Parathyroid adenoma (tissue), 2 donors: ENCODE measurements around the gene EME1.

ENCODE experiments used
- H2AFZ ChIP-seq: fragments of 300-600 bp; sonication (generic); one replicate; pipeline ENCODE4 v1.7.0; 2017; ENCODE audit warnings: antibody characterized with exemption, mild to moderate bottlenecking
- H3K27ac ChIP-seq: fragments of 300-600 bp; sonication (generic); one replicate; pipeline ENCODE4 v1.7.0; 2017
- H3K27me3 ChIP-seq: fragments of 300-600 bp; sonication (generic); one replicate; pipeline ENCODE4 v1.7.0; 2017; ENCODE audit warnings: low read length; ENCODE audit not compliant: control insufficient read depth, insufficient read depth
- H3K36me3 ChIP-seq: fragments of 300-600 bp; sonication (generic); one replicate; pipeline ENCODE4 v1.7.0; 2017; ENCODE audit warnings: low read length; ENCODE audit not compliant: control insufficient read depth, insufficient read depth
- H3K4me1 ChIP-seq: fragments of 300-600 bp; sonication (generic); one replicate; pipeline ENCODE4 v1.7.0; 2017; ENCODE audit warnings: control low read depth
- H3K4me2 ChIP-seq: fragments of 300-600 bp; sonication (generic); one replicate; pipeline ENCODE4 v1.7.0; 2017; ENCODE audit warnings: low read length
- H3K4me3 ChIP-seq: fragments of 300-600 bp; sonication (generic); one replicate; pipeline ENCODE4 v1.7.0; 2017; ENCODE audit warnings: low read depth, low read length
- H3K79me2 ChIP-seq: fragments of 300-600 bp; sonication (generic); one replicate; pipeline ENCODE4 v1.7.0; 2017; ENCODE audit warnings: control low read depth
- H3K9ac ChIP-seq: fragments of 300-600 bp; sonication (generic); one replicate; pipeline ENCODE4 v1.7.0; 2017; ENCODE audit warnings: mild to moderate bottlenecking
- H3K9me3 ChIP-seq: fragments of 300-600 bp; sonication (generic); one replicate; pipeline ENCODE4 v1.7.0; 2017; ENCODE audit warnings: low read length; ENCODE audit not compliant: control insufficient read depth
- TF ChIP-seq, protein P1 (sequence below): fragments of 300-600 bp; sonication (generic); IDR thresholded peaks from one replicate; pipeline ENCODE4 v1.7.0; 2017; ENCODE audit warnings: antibody characterized with exemption, mild to moderate bottlenecking
- donor health status: primary hyperparathyroidism.

Gene EME1

GRCh38 chr17:50389534-50389933 lies 16.5 kb downstream of the EME1 start:
- Histone ChIP-seq H2AFZ (no peak overlapping the region), H3K4me1 (no peaks in the 10 kb centered on the region), H3K27ac (no peak overlapping the region), H3K4me2 (no peak overlapping the region), H3K79me2 (no peaks in the 10 kb centered on the region), H3K4me3 (no peak overlapping the region), H3K9ac (no peak overlapping the region), H3K27me3 (no peaks in the 10 kb centered on the region), H3K9me3 (no peaks in the 10 kb centered on the region), H3K36me3 (no peaks in the 10 kb centered on the region)
- TF ChIP-seq, protein P1, sequence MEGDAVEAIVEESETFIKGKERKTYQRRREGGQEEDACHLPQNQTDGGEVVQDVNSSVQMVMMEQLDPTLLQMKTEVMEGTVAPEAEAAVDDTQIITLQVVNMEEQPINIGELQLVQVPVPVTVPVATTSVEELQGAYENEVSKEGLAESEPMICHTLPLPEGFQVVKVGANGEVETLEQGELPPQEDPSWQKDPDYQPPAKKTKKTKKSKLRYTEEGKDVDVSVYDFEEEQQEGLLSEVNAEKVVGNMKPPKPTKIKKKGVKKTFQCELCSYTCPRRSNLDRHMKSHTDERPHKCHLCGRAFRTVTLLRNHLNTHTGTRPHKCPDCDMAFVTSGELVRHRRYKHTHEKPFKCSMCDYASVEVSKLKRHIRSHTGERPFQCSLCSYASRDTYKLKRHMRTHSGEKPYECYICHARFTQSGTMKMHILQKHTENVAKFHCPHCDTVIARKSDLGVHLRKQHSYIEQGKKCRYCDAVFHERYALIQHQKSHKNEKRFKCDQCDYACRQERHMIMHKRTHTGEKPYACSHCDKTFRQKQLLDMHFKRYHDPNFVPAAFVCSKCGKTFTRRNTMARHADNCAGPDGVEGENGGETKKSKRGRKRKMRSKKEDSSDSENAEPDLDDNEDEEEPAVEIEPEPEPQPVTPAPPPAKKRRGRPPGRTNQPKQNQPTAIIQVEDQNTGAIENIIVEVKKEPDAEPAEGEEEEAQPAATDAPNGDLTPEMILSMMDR, result no peak

DNA sequence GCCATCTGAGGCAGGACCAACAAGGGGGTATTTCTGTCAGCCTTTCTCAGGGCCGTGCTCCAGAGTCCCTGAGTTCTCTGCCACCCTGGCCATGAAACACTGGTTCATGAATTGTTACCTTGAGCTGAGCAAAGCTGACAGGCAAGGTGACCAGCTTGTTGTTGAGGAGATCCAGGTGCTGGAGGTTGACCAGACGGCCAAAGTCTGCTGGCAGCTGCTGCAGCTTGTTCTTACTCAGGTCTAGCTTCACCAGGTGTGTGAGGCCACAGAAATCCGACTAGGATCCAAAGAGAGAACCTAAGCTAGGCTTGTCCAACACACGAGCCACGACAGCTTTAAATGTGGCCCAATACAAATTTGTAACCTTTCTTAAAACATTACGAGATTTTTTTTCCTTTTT lies 19.6 kb downstream of the EME1 start:
- Histone ChIP-seq H3K36me3 (no peaks in the 10 kb centered on the region), H3K79me2 (peaks cover 9% of the 10 kb centered on the region), H3K4me2 (no peak overlapping the region), H3K9ac (no peak overlapping the region), H3K4me1 (peaks cover 3% of the 10 kb centered on the region), H3K27ac (no peak overlapping the region), H2AFZ (no peak overlapping the region), H3K9me3 (no peaks in the 10 kb centered on the region), H3K4me3 (no peak overlapping the region), H3K27me3 (no peaks in the 10 kb centered on the region)
- TF ChIP-seq, protein P1, result no peak

DNA sequence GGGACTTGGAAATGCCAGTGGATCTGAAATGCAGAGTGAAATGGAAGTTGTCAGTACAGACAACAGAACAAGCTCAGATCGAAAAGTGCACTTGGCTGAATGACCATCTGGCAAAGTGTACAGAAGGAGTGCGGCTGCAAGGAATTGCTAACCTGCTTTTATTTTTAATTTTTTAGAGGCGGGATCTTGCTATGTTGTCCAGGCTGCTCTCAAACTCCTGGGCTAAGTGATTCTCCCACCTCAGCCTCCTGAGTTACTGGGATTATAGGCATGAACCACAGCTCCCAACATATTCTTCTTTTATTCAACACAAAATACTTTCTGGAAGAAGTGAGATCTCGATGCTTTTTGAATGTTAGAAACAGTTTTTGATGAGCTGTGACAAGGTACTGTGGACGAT lies 20.7 kb downstream of the EME1 start:
- Histone ChIP-seq H3K4me2 (no peak overlapping the region), H3K27me3 (no peaks in the 10 kb centered on the region), H3K4me3 (no peak overlapping the region), H3K9ac (no peak overlapping the region), H3K36me3 (no peaks in the 10 kb centered on the region), H3K9me3 (no peaks in the 10 kb centered on the region), H2AFZ (no peak overlapping the region), H3K4me1 (peaks cover 3% of the 10 kb centered on the region), H3K79me2 (peaks cover 12% of the 10 kb centered on the region), H3K27ac (no peak overlapping the region)
- TF ChIP-seq, protein P1, result no peak

DNA sequence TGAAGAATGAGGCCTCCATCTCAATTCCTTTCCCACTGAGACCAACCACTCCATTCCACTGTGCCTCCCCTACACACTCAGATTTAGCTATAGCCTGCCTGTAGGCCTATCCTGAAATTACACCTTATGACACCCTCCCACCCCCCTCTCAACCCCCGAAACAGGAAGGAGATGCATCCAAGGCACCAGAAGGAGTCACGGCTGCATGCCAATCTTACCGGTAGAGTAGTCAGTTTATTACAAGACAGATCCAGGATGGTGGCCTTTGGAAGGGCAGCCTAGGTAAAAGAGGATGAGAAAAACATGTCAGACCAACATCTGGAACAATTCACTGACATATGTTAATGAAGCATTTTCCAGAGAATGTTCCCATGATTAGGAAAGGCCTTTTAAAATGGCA lies 21.7 kb downstream of the EME1 start:
- TF ChIP-seq, protein P1, result no peak
- H3K36me3 ChIP-seq, result no peaks in the 10 kb centered on the region
- no peaks in the 10 kb centered on the region for H3K9me3 ChIP-seq
- no peak overlapping the region for H3K4me2 ChIP-seq
- peaks cover 12% of the 10 kb centered on the region for H3K79me2 ChIP-seq
- peaks cover 3% of the 10 kb centered on the region for H3K4me1 ChIP-seq
- no peak overlapping the region for H3K27ac ChIP-seq
- H3K4me3 ChIP-seq, result no peak overlapping the region
- no peaks in the 10 kb centered on the region for H3K27me3 ChIP-seq
- H3K9ac ChIP-seq, result no peak overlapping the region
- no peak overlapping the region for H2AFZ ChIP-seq

DNA sequence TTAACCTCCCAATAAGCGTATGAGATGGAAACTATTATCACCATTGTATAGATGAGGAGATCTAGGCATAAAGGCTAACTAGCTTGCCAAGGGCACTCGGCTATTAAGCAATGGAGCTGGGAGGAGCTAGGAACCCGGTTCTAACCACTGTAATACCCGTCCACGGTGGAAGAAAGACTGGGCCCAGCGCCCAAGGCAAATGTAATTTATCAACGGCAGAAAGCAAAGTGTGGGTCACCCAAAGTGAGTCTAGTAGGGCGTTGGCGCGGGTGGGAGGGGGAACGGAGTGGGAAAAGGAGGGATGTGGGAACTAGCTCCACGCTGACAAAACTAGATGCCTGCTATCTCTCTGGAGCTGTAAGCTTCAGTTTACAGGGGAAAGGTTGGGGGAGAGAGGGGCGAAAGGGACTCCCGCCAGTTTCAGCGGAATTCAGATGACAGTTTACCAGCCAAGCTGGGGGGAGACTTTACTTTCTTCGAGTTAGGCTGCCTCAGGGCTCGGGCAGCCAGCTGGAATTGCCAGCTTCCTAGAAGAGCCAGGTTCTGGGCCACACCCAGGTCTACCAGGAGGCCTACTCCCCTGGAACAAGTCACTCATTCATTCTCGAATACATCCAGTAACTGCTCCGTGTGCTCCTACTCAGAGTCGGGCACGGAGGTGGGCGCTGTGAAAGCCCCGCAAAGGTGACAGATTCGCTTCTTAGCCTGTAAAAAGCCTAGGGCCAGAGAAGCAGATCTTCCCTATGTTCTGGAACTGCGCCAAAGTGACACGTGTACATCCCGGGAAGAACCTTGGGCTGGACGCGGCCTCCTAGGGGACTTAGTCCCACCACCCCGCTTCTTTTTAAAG lies 23.5 kb downstream of the EME1 start:
- no peaks in the 10 kb centered on the region for H3K9me3 ChIP-seq
- H3K4me3 ChIP-seq, result peak overlapping the region; percentile 63
- H3K27me3 ChIP-seq, result no peaks in the 10 kb centered on the region
- H3K4me2 ChIP-seq, result peak overlapping the region; percentile 63
- peak overlapping the region; percentile 77 for H2AFZ ChIP-seq
- H3K79me2 ChIP-seq, result peaks cover 12% of the 10 kb centered on the region
- peak overlapping the region; percentile 37 for H3K27ac ChIP-seq
- H3K36me3 ChIP-seq, result no peaks in the 10 kb centered on the region
- H3K4me1 ChIP-seq, result peaks cover 3% of the 10 kb centered on the region
- TF ChIP-seq, protein P1, result no peak
- H3K9ac ChIP-seq, result peak overlapping the region; percentile 33
